ENCODE data around the gene MEX3A.

DNA sequence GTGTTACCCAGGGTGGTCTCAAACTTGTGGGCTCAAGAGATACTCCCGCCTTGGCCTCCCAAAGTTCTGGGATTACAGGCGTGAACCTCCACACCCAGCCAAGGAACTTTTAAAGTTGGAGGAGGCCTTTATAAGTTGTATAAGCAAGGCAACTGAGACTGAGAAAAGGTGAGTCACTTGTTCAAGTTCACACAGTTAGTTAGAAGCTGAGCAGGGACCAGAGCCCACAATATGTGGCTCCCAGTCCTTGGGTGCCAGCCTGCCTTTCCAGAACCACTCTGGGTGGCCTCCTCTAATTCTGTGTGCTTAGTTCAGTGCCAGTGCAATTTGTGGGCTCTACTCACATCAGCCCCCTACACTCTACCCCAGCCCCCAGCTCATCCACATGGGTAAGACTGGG is 17.6 kb downstream of the MEX3A start:
- TF ChIP-seq, protein P1, sequence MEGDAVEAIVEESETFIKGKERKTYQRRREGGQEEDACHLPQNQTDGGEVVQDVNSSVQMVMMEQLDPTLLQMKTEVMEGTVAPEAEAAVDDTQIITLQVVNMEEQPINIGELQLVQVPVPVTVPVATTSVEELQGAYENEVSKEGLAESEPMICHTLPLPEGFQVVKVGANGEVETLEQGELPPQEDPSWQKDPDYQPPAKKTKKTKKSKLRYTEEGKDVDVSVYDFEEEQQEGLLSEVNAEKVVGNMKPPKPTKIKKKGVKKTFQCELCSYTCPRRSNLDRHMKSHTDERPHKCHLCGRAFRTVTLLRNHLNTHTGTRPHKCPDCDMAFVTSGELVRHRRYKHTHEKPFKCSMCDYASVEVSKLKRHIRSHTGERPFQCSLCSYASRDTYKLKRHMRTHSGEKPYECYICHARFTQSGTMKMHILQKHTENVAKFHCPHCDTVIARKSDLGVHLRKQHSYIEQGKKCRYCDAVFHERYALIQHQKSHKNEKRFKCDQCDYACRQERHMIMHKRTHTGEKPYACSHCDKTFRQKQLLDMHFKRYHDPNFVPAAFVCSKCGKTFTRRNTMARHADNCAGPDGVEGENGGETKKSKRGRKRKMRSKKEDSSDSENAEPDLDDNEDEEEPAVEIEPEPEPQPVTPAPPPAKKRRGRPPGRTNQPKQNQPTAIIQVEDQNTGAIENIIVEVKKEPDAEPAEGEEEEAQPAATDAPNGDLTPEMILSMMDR (IDR thresholded peaks at IDR 0.05) = no peak
- no peak for TF ChIP-seq POLR2A (IDR thresholded peaks at IDR 0.05)
